ENCODE measurements around the gene ARL9. TPM values are rescaled to one million over a fixed set of nuclear protein-coding genes. Genes with fewer than 3 reads are reported as not detected.
"Not testable (repeated sequence)": the region's sequence is repeated elsewhere in the genome, so short reads cannot be mapped to it uniquely, and the experiment has no call there.

ARL9 gene, protein sequence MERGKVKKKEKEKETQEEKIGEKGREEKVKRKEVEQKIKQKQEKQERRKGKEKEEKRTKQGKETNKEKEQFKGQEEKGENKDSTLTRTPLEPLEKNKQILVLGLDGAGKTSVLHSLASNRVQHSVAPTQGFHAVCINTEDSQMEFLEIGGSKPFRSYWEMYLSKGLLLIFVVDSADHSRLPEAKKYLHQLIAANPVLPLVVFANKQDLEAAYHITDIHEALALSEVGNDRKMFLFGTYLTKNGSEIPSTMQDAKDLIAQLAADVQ
- polyA plus RNA-seq (ENCODE audit: insufficient read length in 4 of 4): 1 to 10 TPM in 2 of 4 donors, under 1 TPM in 2; 0.41 to 1.3 (median 1.0) TPM

DNA sequence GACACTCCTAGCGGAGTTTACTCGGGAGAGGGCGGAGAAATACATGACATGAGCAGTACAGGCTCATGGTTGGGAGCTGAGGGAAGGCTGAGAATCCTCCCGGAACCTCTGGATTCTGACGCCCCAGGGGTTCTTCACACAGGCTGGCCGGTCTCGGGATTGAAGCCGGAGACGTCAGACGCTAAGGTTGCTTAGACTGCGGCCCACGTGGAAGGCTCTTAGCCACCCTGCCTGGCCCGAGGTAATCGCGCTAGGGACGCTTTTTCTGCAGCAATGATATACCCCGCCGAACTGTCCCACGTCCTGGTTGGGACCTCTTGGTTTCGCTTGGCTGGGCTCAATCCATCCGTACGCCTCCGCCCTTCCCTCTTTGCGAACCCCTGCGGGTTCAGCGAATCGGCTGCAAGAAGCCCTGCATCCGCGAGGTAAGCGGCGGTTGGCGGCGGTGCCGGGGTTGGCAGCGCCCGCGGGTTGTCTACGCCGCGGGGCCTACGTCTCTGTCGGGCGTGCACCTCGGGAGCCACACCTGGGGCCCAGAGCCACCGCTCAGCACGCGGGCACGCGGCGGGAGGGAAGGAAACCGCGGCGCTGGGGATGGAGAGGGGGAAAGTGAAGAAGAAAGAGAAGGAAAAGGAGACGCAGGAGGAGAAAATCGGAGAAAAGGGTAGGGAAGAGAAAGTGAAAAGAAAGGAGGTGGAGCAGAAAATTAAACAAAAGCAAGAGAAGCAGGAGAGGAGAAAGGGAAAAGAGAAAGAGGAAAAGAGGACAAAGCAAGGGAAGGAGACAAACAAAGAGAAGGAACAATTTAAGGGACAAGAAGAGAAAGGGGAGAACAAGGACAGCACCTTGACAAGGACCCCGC is at the start of gene ARL9:
ARL9 (plus strand) TSS at position 523 of the 862 bp plus-strand sequence; CDS start at position 595, 72 bp downstream.
- peak in 1 of 4 donors; percentile 44 for DNase-seq (ENCODE audit: low read depth in 4 of 4, low spot score in 3 of 4)

DNA sequence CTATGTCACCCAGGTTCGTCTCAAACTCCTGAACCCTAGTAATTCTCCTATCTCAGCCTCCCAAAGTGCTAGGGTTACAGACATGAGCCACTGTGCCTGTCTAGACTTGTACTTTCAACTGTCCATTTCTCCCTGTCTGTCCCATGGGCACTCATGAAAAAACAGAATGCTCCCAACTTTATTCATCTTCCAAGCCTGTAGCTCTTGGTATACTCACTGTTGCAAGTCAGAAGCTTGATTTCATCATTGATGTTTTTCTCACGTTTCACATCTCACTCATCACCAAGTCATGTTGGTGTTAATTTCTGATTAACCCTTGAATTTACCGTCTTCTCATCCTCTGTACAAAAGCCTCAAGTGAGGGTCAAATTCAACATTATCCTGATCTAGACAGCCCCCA is 45.5 kb upstream of the ARL9 start:
- DNase-seq (ENCODE audit: low read depth in 4 of 4, low spot score in 3 of 4): no peak

DNA sequence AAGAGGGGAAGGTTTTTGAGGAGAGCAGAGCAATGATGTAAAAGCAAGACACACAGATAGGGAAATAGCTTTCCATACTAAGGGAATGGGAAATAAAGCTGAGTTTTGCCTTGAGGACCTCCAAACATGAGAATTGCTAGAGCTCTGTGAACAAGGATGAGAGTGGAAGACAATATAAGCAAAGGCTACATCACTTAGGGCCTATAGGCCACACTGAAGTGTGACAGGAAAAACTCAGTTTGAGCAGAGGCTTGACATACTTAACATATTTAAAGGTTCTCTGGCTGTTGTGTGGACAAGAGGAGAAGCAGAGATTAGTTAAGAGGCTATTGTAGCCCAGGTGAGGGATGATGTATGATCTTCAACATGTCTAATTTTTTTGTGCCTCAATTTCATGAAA is 43.4 kb upstream of the ARL9 start:
- no peak for DNase-seq (ENCODE audit: low read depth in 4 of 4, low spot score in 3 of 4)

DNA sequence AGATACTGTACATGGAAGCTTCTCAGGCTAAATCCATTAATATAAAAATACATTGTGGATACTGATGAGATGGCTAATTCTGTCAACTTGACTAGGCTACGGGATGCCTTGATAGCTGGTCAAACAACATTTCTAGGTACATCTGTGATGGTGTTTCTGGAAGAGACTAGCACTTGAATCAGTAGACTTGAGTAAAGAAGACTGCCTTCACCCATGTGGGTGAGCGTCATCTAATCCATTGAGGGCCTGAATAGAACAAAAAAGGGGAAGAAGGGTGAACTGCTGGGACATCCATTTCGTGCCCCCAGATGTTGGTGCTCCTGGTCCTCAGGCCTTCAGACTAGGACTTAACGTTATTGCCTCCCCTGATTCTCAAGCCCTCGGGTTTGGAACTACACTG is 41.9 kb upstream of the ARL9 start:
- no peak for DNase-seq (ENCODE audit: low read depth in 4 of 4, low spot score in 3 of 4)

DNA sequence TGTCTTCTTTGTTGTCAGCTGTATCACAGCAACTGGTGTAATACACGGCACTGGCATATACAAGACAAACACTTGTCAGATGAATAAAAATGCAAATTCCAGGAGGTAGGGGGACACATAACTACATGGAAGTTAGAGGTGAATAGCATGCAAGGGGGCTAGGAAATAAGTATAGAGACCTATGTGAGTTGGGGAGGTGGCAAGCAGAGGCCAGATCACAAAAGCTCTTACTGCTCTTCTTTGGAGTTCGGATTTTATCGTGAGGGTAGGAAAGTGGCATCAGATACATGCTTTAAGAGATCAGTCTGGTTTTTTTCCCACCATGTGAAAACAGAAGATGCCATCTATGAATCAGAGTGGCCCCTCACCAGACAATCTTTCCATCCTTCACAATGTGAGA is 41.0 kb upstream of the ARL9 start:
- DNase-seq (ENCODE audit: low read depth in 4 of 4, low spot score in 3 of 4): no peak

DNA sequence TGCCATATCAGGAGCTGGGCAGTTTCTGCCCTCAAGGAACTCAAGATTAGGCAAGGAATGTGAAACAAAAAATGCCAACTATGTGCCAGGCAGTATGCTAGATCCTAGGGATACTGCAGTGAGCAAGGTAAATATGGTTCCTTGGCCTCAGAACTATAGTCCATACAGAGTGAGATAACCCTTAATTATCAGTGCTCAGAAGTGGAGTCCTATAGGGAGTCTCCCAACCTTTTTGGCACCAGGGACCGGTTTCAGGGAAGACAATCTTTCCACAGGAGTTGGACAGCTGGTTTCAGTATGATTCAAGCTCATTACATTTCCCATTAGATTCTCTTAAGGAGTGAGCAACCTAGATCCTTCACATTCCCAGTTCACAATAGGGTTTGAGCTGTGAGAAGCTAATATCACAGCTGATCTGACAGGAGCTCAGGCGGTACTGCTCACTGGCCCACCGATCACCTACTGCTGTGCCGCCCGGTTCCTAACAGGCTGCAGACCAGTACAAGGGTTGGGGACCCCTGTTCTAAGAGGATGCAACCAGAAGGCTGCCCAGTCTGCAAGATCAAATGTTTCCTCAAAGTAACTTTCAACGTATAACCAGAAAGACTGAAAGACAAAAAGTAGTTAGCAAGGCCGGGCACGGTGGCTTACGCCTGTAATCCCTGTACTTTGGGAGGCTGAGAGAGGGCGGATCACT is 39.8 kb upstream of the ARL9 start:
- DNase-seq (ENCODE audit: low read depth in 4 of 4, low spot score in 3 of 4): no peak

DNA sequence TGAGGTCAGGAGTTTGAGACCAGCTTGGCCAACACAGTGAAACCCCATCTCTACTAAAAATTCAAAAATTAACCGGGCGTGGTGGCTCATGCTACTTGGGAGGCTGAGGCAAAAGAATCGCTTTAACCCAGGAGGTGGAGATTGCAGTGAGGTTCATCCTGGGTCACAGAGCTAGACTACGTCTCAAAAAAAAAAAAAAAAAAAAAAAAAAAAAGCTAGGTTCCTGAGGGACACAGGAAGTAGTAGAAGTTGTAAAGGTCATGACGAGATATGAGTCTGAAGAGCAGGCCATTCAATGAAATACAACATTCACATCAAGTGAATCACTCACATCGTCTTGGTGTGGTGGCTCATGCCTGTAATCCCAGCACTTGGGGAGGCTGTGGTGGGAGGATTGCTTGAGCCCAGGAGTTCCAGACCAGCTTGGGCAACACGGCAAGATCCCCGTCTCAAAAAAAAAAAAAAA is 39.3 kb upstream of the ARL9 start:
- not testable (repeated sequence) for DNase-seq (ENCODE audit: low read depth in 4 of 4, low spot score in 3 of 4)

DNA sequence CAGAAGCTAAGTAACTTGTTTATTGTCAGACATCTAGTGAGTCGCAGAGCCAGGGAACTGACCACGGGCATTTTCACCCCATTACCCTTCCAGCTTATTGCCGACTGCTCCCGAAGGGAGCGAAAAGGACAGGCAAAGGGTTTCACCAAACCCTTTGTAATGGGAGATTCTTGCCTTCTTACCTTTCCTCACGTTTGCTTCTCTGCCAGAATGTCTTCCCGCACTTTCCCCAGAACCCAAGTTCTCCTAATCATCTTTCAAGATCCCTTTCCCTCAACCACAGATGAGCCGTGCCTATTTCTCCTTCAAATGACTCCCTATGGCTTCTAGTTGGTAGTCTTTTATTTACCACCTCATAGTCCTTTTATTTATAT is 38.7 kb upstream of the ARL9 start:
- peak in 1 of 4 donors; percentile 10 for DNase-seq (ENCODE audit: low read depth in 4 of 4, low spot score in 3 of 4)

DNA sequence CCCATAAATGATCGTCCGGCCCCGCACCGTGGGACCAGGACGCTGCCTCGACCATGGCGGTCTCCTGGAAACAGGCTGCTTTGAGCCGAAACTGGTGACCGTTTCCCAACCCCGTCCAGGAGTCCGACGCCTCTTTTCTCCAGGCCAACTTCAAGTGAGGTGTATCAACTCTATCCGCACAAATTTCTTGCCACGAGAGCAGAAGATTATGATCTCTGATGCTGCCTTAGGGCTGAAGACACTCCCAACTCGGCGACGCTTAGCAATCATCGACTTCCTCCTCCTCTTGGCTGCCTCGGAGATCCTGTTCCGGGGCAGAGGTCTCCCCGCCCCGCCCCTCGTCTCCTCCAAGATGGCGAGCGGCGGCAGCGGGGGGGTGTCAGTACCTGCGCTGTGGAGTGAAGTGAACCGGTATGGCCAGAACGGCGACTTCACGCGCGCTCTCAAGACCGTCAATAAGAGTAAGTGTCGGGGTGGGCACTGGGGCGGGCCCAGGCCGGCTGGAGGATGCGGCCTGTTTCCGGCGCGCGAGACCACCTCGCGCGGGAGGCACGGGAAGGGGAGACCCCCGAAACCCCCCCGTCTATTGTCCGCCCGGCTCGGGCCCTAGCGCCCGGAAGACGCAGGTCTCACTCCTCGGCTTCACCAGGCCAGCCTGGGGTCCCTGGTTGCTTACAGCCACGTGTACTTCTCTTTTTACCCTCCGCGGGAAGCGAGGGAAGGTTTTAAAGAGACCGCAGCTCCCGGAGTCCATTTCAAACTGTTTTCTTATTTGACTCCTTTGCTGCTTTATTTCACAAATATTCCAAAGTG is 38.1 kb upstream of the ARL9 start, which contains the start of gene SRP72:
SRP72 (plus strand) TSS at position 334 of the 813 bp plus-strand sequence; CDS start at position 353, 19 bp downstream.
- DNase-seq (ENCODE audit: low read depth in 4 of 4, low spot score in 3 of 4): peak; percentile 73 to 84 (median 79)

DNA sequence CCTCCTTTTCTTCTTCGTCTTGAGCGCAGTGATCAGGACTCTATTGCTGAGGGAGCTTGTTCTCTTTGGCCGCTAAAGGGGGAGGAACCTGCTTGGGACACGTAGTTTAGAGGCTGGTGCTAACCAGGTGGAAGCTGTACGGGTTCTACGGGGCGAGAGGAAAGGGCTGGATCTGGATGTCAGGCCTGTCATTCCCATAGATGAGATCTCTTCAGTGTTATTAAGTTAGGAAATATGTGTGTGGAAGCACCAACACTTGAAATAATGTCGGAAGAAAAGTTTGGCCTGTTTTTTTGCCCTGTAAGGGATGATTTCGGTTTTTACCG is 37.5 kb upstream of the ARL9 start:
- DNase-seq (ENCODE audit: low read depth in 4 of 4, low spot score in 3 of 4): peak in 1 of 4 donors; percentile 6

DNA sequence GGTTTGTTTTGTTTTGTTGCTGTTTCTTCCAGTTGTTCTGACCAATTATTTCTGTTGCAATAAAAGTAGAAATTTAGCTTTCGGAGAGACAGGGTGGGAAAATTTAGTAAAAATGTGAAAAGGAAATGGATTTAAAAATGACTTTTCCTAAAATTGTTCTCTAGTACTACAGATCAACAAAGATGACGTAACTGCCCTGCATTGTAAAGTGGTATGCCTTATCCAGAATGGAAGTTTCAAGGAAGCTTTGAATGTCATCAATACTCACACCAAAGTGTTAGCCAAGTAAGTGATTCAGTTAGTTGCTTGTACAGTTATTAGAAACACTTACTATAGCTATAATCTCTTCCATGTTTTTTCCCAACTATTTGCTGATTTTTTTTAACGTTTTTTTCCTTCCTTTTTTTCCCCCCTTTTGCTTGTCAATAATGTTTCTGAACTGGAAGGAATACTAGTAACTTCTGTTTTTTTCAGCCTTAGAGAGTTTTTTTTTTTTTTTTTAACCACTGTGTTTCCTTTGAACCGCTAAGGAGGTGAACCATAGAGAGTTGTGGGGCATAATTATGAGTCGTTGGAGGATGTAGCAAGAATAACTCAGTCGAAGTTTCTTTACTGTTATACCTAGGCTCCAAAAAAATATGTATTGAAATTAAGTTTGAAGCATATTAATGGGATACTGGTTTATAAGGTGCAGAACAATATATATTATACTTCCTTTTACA is 35.9 kb upstream of the ARL9 start:
- no peak for DNase-seq (ENCODE audit: low read depth in 4 of 4, low spot score in 3 of 4)

DNA sequence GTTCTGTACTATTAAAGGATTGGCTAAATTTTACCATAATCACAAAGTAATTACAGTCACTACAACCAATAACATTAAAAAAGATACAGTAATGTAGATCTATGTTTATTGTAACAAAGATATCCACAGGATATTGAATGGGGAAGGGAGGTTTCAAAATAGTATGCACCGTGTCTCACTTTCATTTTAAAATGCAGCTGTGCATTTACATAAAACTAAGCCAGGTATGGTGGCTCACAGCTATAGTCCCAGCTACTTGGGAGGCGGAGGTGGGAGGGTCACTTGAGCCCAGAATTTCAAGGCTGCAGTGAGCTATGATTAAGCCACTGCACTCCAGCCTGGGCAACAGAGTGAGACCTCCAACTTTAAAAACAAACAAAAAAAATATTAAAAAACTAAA is 29.7 kb upstream of the ARL9 start:
- no peak for DNase-seq (ENCODE audit: low read depth in 4 of 4, low spot score in 3 of 4)

DNA sequence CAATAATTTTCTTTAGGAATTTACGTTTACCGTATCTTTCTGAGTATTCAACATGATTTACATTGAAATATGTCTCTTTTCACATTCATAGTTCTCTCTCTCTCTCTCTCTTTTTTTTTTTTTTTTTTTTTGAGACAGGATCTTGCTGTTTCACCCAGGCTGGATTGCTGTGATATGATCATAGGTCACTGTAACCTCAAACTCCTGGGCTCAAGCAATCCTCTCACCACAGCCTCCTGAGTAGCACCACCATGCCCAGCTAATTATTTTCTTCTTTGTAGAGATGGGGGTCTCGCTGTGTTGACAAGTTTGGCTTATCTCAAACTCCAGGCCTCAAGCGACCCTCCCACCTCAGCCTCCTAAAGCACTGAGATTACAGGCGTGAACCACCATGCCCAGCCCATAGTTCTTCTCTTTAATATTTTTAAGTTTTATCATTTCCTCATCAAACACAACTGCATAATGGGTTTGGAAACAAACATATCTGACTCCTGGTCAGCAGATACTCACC is 28.3 kb upstream of the ARL9 start:
- no peak for DNase-seq (ENCODE audit: low read depth in 4 of 4, low spot score in 3 of 4)

DNA sequence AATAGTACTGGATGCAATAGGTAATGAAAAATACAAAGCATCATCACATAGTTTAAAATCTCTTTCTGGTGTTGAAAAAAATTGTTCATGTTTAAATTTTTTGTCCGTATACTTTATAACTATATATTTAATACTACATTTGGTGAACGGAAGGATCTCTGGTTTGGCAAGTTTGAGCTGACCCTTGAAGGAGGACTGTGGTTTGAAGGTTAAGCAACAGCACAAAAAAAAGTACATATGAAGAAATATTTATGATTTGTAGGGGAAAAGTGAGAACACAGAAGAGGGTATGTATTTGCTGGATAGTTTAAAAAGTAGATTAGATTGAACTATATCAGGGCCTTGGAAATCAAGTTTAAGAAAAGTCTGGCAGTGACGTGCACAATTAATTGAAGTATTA is 24.9 kb upstream of the ARL9 start:
- DNase-seq (ENCODE audit: low read depth in 4 of 4, low spot score in 3 of 4): no peak

DNA sequence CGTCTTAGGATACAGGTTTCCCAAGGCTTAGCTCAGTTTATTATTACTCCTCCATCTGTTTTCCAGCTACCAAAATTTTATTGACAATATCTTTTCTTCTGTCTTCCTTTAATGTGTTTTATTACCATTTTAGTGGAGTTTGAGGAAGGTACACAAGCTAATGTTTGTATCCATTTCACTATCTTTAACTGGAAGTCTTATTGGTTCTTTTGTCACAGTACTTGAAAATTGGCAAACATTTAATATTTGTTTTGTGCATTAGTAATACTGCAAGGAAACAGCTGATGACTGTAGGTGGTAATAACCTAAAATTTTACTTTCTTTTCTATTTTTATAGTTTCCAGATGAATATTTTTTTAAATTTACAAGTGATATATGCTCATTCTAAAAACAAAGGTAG is 9.3 kb upstream of the ARL9 start:
- DNase-seq (ENCODE audit: low read depth in 4 of 4, low spot score in 3 of 4): no peak

DNA sequence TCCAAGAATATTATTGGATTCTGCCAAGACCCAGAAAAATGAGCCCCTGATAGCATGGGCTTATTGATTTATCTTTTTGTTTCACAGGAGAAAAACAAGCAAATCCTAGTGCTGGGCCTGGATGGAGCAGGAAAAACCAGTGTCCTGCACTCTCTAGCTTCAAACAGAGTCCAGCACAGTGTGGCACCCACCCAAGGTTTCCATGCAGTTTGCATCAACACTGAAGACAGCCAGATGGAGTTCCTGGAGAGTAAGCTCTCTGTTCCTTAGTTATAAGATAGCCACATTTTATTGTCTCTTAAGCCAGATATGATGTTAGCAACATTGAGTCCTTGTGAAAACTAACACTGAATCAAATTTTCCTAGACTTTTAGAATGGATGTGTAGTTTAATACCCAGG is 5.5 kb downstream of the ARL9 start:
- no peak for DNase-seq (ENCODE audit: low read depth in 4 of 4, low spot score in 3 of 4)

DNA sequence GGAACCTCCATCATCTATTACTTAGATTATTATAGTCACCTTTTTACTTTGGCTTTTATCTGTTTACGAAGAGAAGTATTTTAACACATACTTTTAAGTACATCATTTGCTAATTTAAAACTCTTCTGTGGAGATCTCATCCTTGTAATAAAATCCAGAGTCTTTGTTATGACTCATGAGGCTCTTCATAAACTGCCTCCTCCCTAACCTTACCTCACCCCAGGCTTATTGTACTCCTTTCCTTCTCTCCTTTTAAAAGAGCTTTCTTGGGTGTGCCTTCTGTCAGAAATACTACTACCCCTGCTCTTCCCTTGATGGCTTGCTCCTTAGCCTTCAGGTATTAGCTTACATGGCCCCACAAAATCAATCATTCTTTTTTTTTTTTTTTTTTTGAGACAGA is 6.6 kb downstream of the ARL9 start:
- DNase-seq (ENCODE audit: low read depth in 4 of 4, low spot score in 3 of 4): no peak

DNA sequence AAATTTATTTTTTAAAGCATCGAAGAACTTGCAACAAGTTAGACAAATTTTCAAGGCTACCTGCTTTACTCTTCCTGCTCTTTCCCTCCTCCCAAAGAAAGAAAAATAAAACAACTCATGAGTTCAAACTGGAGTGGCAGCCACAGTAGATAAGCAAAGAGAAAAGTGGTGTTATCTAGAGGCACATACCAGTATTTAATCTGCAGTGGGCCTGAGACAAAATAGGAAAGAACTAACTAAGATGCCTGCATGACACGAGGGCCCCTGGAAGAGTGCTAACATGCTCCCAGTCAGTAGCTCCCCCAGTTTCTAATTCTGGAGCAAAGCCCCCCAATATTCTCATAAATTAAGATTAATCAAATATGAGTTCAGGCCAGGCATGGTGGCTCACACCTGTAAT is 7.9 kb downstream of the ARL9 start:
- no peak for DNase-seq (ENCODE audit: low read depth in 4 of 4, low spot score in 3 of 4)

DNA sequence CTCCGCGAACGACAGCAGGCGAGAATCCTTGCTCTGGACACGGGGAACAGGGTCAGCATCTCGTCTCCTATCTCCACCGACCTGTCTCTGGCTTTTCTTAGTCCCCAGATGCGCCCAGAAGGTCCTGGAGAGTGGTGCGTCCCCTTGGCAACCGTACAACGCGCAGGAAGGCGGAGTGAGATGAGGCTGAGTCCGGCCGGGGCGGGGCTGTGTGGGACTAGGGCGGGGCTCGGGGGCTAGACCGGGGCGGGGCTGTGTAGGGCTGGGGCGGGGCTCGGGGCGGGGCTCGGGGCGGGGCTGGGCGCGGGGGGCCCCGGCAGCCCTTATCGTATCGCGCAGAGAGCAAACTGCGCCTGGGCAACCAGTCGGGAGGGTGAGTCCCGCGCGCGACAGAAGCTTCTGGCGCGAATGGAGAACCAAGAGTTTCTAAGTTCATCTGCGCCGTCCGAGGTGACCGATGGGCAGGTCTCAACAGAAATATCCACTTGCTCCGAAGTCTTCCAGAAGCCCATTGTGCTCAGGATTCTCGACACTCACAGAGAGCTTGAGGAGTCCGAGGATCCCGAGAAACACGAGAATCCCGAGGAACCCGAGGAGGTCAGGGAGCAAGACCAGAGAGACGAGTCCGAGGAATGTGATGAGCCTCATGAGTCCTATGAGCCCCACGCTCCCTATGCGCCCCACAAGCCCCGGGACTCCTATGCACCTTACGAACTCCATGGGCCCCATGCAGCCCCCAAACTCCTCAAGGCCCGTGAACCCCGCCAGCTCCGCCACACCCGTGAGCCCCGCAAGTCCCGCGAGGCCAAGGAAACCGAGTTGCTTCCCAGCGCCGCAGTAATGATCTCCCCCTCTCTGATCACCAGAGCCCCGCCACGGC is 24.9 kb downstream of the ARL9 start:
- DNase-seq (ENCODE audit: low read depth in 4 of 4, low spot score in 3 of 4): peak in 2 of 4 donors; percentile 44 to 61
